ENCODE measurements around the gene MED13L. TPM values are rescaled to one million over a fixed set of nuclear protein-coding genes. Genes with fewer than 3 reads are reported as not detected.

MED13L gene
- total and polyA plus RNA-seq, 4 donors = 7.9 to 94.0 (median 37.7) TPM

- Histone ChIP-seq H3K27me3 (ENCODE audit: control insufficient read depth in 4 of 4, insufficient read depth in 4 of 4, low read length in 3 of 4) (no peaks in the 10 kb centered on the region), H3K9ac (ENCODE audit: low read depth in 1 of 2, low read length in 2 of 2) (no peak overlapping the region), H3K9me3 (ENCODE audit: control insufficient read depth in 4 of 4, low read length in 3 of 4) (no peaks in the 10 kb centered on the region), H3K4me3 (ENCODE audit: low read depth in 1 of 3, low read length in 3 of 3) (no peak overlapping the region), H3K36me3 (ENCODE audit: control insufficient read depth in 4 of 4, insufficient read depth in 3 of 4, low read depth in 1 of 4, low read length in 3 of 4) (no peaks in the 10 kb centered on the region), H3K4me1 (ENCODE audit: control insufficient read depth in 4 of 4, insufficient read depth in 4 of 4, low read length in 3 of 4) (peaks cover 5 to 31% (median 8%) of the 10 kb centered on the region in 4 donors), H3K27ac (ENCODE audit: low read depth in 1 of 2, low read length in 2 of 2) (no peak overlapping the region)
- no peak for TF ChIP-seq TAF1 (conservative IDR thresholded peaks at IDR 0.05)
- TF ChIP-seq ZBTB33 (IDR thresholded peaks at IDR 0.05) = no peak
- TF ChIP-seq HNF4G (IDR thresholded peaks at IDR 0.05) = no peak
- no peak for TF ChIP-seq RAD21 (IDR thresholded peaks at IDR 0.05)
- TF ChIP-seq RXRA (IDR thresholded peaks at IDR 0.05) = no peak
- TF ChIP-seq NR2F2 (IDR thresholded peaks at IDR 0.05) = no peak
- TF ChIP-seq HNF4A (conservative IDR thresholded peaks at IDR 0.05) = no peak
- TF ChIP-seq SP1 (IDR thresholded peaks at IDR 0.05) = no peak
- no peak for TF ChIP-seq YY1 (IDR thresholded peaks at IDR 0.05)
- no peak for TF ChIP-seq CTCF (IDR thresholded peaks at IDR 0.05; ENCODE audit: low read depth, low read length, missing input control)
- no peak for DNase-seq (ENCODE audit: low spot score)
- 95% methylated on average over 9 of the region's 9 CpGs for WGBS
Observed at GRCh38 chr12:116259800-116260577, 17.5 kb downstream of the MED13L start.

- 23% methylated on average over 3 of the region's 3 CpGs for WGBS
- Histone ChIP-seq H3K36me3 (ENCODE audit: control insufficient read depth in 4 of 4, insufficient read depth in 3 of 4, low read depth in 1 of 4, low read length in 3 of 4) (no peaks in the 10 kb centered on the region), H3K27me3 (ENCODE audit: control insufficient read depth in 4 of 4, insufficient read depth in 4 of 4, low read length in 3 of 4) (no peaks in the 10 kb centered on the region), H3K27ac (ENCODE audit: low read depth in 1 of 2, low read length in 2 of 2) (no peak overlapping the region), H3K9ac (ENCODE audit: low read depth in 1 of 2, low read length in 2 of 2) (no peak overlapping the region), H3K9me3 (ENCODE audit: control insufficient read depth in 4 of 4, low read length in 3 of 4) (no peaks in the 10 kb centered on the region), H3K4me3 (ENCODE audit: low read depth in 1 of 3, low read length in 3 of 3) (no peak overlapping the region), H3K4me1 (ENCODE audit: control insufficient read depth in 4 of 4, insufficient read depth in 4 of 4, low read length in 3 of 4) (peaks cover 2 to 20% (median 4%) of the 10 kb centered on the region in 4 donors)
- no peak for TF ChIP-seq EGR1 (IDR thresholded peaks at IDR 0.05; ENCODE audit: low read depth in 2 of 2)
- no peak for TF ChIP-seq HNF4G (IDR thresholded peaks at IDR 0.05)
- TF ChIP-seq REST (IDR thresholded peaks at IDR 0.05) = no peak
- TF ChIP-seq YY1 (IDR thresholded peaks at IDR 0.05) = no peak
- no peak for TF ChIP-seq MAX (IDR thresholded peaks at IDR 0.05)
- no peak for TF ChIP-seq RAD21 (IDR thresholded peaks at IDR 0.05)
- no peak for TF ChIP-seq TAF1 (conservative IDR thresholded peaks at IDR 0.05)
- TF ChIP-seq ZBTB33 (IDR thresholded peaks at IDR 0.05) = no peak
- no peak for TF ChIP-seq NR2F2 (IDR thresholded peaks at IDR 0.05)
- TF ChIP-seq GABPA (IDR thresholded peaks at IDR 0.05 in 1 of 2, conservative IDR thresholded peaks at IDR 0.05 in 1 of 2) = no peak
- no peak for TF ChIP-seq FOXA2 (IDR thresholded peaks at IDR 0.05)
- TF ChIP-seq RXRA (IDR thresholded peaks at IDR 0.05) = no peak
- no peak for TF ChIP-seq HNF4A (conservative IDR thresholded peaks at IDR 0.05)
- TF ChIP-seq, protein P1, sequence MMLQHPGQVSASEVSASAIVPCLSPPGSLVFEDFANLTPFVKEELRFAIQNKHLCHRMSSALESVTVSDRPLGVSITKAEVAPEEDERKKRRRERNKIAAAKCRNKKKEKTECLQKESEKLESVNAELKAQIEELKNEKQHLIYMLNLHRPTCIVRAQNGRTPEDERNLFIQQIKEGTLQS (IDR thresholded peaks at IDR 0.05) = no peak
- no peak for DNase-seq (ENCODE audit: low spot score)
Observed at GRCh38 chr12:116257826-116258225, 19.7 kb downstream of the MED13L start.
